HEK293 (cell line): Measurements from ENCODE around the gene EXOC7.
A peak's percentile ranks its signal among the peaks of the same experiment; 100 is the strongest.

ENCODE experiments used
- GFI1B ChIP-seq: fragments of 450-650 bp; formaldehyde crosslinking; IDR thresholded peaks from 2 replicates; pipeline ENCODE4 v1.5.1; 2016; ENCODE audit warnings: missing biosample characterization, missing genetic modification characterization
- KLF10 ChIP-seq: fragments of 450-650 bp; IDR thresholded peaks from 2 replicates; pipeline ENCODE4 v1.5.1; 2018; ENCODE audit warnings: missing biosample characterization, mild to moderate bottlenecking, missing genetic modification characterization
- PRDM4 ChIP-seq: fragments of 450-650 bp; formaldehyde crosslinking; IDR thresholded peaks from 2 replicates; pipeline ENCODE4 v1.5.1; 2017; ENCODE audit warnings: missing biosample characterization, missing genetic modification characterization
- SALL2 ChIP-seq: fragments of 450-650 bp; formaldehyde crosslinking; IDR thresholded peaks from 2 replicates; pipeline ENCODE4 v1.5.0; 2017; ENCODE audit warnings: missing biosample characterization, mild to moderate bottlenecking, missing genetic modification characterization, borderline replicate concordance
- SCRT2 ChIP-seq: fragments of 450-650 bp; formaldehyde crosslinking; IDR thresholded peaks from 2 replicates; pipeline ENCODE4 v1.5.1; 2016; ENCODE audit warnings: missing biosample characterization, missing genetic modification characterization
- ZBTB10 ChIP-seq: fragments of 450-650 bp; formaldehyde crosslinking; IDR thresholded peaks from 2 replicates; pipeline ENCODE4 v1.5.1; 2016; ENCODE audit warnings: missing biosample characterization, missing genetic modification characterization
- ZEB2 ChIP-seq: fragments of 450-650 bp; formaldehyde crosslinking; IDR thresholded peaks from 2 replicates; pipeline ENCODE4 v1.5.1; 2016; ENCODE audit warnings: missing biosample characterization, missing genetic modification characterization
- ZFHX2 ChIP-seq: fragments of 450-650 bp; formaldehyde crosslinking; conservative IDR thresholded peaks from 2 replicates; pipeline ENCODE4 v1.5.1; 2016; ENCODE audit warnings: missing biosample characterization, missing genetic modification characterization
- ZFP37 ChIP-seq: fragments of 450-650 bp; formaldehyde crosslinking; IDR thresholded peaks from 2 replicates; pipeline ENCODE4 v1.5.1; 2016; ENCODE audit warnings: missing biosample characterization, missing genetic modification characterization
- ZNF10 ChIP-seq: fragments of 450-650 bp; formaldehyde crosslinking; IDR thresholded peaks from 2 replicates; pipeline ENCODE4 v1.5.1; 2017; ENCODE audit warnings: missing biosample characterization, missing genetic modification characterization
- ZNF214 ChIP-seq: fragments of 450-650 bp; formaldehyde crosslinking; IDR thresholded peaks from 2 replicates; pipeline ENCODE4 v1.5.1; 2017; ENCODE audit warnings: missing biosample characterization, mild to moderate bottlenecking, missing genetic modification characterization, borderline replicate concordance
- ZNF23 ChIP-seq: fragments of 450-650 bp; formaldehyde crosslinking; IDR thresholded peaks from 2 replicates; pipeline ENCODE4 v1.5.1; 2016; ENCODE audit warnings: missing biosample characterization, missing genetic modification characterization, borderline replicate concordance
- ZNF24 ChIP-seq: fragments of 450-650 bp; formaldehyde crosslinking; IDR thresholded peaks from 2 replicates; pipeline ENCODE4 v1.5.1; 2016; ENCODE audit warnings: missing biosample characterization, missing genetic modification characterization
- ZNF354C ChIP-seq: fragments of 450-650 bp; formaldehyde crosslinking; IDR thresholded peaks from 2 replicates; pipeline ENCODE4 v1.5.1; 2016; ENCODE audit warnings: missing biosample characterization, missing genetic modification characterization, low read depth, borderline replicate concordance
- ZNF426 ChIP-seq: fragments of 450-650 bp; formaldehyde crosslinking; IDR thresholded peaks from 2 replicates; pipeline ENCODE4 v1.5.1; 2017; ENCODE audit warnings: missing biosample characterization, missing genetic modification characterization, mild to moderate bottlenecking, inconsistent platforms, moderate library complexity
- ZNF501 ChIP-seq: fragments of 450-650 bp; formaldehyde crosslinking; IDR thresholded peaks from 2 replicates; pipeline ENCODE4 v1.5.1; 2016; ENCODE audit warnings: missing biosample characterization, missing genetic modification characterization
- ZNF510 ChIP-seq: fragments of 450-650 bp; formaldehyde crosslinking; IDR thresholded peaks from 2 replicates; pipeline ENCODE4 v1.5.1; 2018; ENCODE audit warnings: mild to moderate bottlenecking, missing genetic modification characterization, missing biosample characterization; ENCODE audit not compliant: insufficient replicate concordance
- ZNF549 ChIP-seq: fragments of 450-650 bp; IDR thresholded peaks from 2 replicates; pipeline ENCODE4 v1.5.1; 2018; ENCODE audit warnings: missing biosample characterization, missing genetic modification characterization, mild to moderate bottlenecking, inconsistent platforms, moderate library complexity
- ZNF626 ChIP-seq: fragments of 450-650 bp; sonication (Bioruptor Pico); formaldehyde crosslinking; IDR thresholded peaks from 2 replicates; pipeline ENCODE4 v1.5.1; 2018; ENCODE audit warnings: missing biosample characterization, missing genetic modification characterization, inconsistent platforms
- ZNF660 ChIP-seq: fragments of 450-650 bp; IDR thresholded peaks from 2 replicates; pipeline ENCODE4 v1.5.1; 2018; ENCODE audit warnings: missing biosample characterization, mild to moderate bottlenecking, missing genetic modification characterization
- ZNF701 ChIP-seq: fragments of 450-650 bp; formaldehyde crosslinking; IDR thresholded peaks from 2 replicates; pipeline ENCODE4 v1.5.1; 2016; ENCODE audit warnings: missing biosample characterization, missing genetic modification characterization
- TF ChIP-seq, protein P1 (sequence below): fragments of 450-650 bp; formaldehyde crosslinking; IDR thresholded peaks from 2 replicates; pipeline ENCODE4 v1.5.1; 2016; ENCODE audit warnings: missing biosample characterization, missing genetic modification characterization
- TF ChIP-seq, protein P2 (sequence below): fragments of 450-650 bp; formaldehyde crosslinking; IDR thresholded peaks from 2 replicates; pipeline ENCODE4 v1.5.1; 2016; ENCODE audit warnings: missing biosample characterization, missing genetic modification characterization
- TF ChIP-seq, protein P3 (sequence below): fragments of 450-650 bp; formaldehyde crosslinking; conservative IDR thresholded peaks from 2 replicates; pipeline ENCODE4 v1.5.1; 2016; ENCODE audit warnings: low read depth, missing biosample characterization, missing genetic modification characterization

Gene EXOC7

DNA sequence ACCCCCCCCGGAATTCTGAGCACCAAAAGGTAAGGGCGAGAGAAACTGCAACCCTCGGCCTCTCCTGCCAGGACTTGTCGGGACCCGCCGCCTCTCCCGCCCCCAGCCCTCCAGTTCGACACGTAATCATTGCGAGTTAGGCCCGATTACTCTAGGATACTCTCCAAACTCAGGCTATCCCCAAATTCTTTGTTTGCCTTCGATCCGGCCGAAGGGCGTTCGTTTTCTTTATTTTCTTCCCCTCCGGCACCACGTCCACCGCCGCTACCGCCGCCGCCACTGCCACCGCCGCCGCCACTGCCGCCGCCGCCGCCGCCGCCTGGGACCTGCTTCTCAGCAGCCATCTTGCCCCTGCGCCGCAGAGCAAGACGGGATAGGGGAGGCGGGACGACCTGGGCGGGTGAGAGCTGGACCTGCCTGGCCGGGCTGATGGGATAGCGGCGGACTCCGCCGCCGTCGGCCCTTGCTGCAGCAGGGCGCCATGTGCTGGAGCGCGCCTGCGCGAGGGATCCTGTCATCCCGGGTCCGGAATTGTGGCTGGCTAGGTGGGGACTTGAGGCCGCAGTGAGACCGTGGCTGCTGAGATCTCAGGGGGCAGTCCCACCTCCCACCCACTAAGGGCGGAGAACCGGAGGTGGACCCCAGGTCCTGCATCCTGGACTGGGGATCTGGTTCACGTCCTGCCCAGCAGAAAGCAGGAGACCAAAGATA lies 31.3 kb downstream of the EXOC7 start, which contains the start of gene SRP68 (continued):
- TF ChIP-seq ZNF501 (tag by site-specific recombination): peak; percentile 34; the same call in 1 of the 2 replicates
- no peak for TF ChIP-seq ZNF354C (tag by site-specific recombination)
- peak; percentile 83 for TF ChIP-seq ZNF660
- TF ChIP-seq, protein P1, sequence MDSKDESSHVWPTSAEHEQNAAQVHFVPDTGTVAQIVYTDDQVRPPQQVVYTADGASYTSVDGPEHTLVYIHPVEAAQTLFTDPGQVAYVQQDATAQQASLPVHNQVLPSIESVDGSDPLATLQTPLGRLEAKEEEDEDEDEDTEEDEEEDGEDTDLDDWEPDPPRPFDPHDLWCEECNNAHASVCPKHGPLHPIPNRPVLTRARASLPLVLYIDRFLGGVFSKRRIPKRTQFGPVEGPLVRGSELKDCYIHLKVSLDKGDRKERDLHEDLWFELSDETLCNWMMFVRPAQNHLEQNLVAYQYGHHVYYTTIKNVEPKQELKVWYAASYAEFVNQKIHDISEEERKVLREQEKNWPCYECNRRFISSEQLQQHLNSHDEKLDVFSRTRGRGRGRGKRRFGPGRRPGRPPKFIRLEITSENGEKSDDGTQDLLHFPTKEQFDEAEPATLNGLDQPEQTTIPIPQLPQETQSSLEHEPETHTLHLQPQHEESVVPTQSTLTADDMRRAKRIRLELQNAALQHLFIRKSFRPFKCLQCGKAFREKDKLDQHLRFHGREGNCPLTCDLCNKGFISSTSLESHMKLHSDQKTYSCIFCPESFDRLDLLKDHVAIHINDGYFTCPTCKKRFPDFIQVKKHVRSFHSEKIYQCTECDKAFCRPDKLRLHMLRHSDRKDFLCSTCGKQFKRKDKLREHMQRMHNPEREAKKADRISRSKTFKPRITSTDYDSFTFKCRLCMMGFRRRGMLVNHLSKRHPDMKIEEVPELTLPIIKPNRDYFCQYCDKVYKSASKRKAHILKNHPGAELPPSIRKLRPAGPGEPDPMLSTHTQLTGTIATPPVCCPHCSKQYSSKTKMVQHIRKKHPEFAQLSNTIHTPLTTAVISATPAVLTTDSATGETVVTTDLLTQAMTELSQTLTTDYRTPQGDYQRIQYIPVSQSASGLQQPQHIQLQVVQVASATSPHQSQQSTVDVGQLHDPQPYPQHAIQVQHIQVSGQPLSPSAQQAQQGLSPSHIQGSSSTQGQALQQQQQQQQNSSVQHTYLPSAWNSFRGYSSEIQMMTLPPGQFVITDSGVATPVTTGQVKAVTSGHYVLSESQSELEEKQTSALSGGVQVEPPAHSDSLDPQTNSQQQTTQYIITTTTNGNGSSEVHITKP: peak; percentile 46; the same call in 1 of the 2 replicates
- TF ChIP-seq ZNF701 (tag by site-specific recombination): no peak
- no peak for TF ChIP-seq ZNF24
- no peak for TF ChIP-seq ZNF23 (tag by site-specific recombination)
- TF ChIP-seq, protein P2, sequence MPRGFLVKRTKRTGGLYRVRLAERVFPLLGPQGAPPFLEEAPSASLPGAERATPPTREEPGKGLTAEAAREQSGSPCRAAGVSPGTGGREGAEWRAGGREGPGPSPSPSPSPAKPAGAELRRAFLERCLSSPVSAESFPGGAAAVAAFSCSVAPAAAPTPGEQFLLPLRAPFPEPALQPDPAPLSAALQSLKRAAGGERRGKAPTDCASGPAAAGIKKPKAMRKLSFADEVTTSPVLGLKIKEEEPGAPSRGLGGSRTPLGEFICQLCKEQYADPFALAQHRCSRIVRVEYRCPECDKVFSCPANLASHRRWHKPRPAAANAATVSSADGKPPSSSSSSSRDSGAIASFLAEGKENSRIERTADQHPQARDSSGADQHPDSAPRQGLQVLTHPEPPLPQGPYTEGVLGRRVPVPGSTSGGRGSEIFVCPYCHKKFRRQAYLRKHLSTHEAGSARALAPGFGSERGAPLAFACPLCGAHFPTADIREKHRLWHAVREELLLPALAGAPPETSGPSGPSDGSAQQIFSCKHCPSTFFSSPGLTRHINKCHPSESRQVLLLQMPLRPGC (tag by site-specific recombination): 0 out of 2 replicates have a peak, but pooled peaks have one; percentile 30
- TF ChIP-seq, protein P3, sequence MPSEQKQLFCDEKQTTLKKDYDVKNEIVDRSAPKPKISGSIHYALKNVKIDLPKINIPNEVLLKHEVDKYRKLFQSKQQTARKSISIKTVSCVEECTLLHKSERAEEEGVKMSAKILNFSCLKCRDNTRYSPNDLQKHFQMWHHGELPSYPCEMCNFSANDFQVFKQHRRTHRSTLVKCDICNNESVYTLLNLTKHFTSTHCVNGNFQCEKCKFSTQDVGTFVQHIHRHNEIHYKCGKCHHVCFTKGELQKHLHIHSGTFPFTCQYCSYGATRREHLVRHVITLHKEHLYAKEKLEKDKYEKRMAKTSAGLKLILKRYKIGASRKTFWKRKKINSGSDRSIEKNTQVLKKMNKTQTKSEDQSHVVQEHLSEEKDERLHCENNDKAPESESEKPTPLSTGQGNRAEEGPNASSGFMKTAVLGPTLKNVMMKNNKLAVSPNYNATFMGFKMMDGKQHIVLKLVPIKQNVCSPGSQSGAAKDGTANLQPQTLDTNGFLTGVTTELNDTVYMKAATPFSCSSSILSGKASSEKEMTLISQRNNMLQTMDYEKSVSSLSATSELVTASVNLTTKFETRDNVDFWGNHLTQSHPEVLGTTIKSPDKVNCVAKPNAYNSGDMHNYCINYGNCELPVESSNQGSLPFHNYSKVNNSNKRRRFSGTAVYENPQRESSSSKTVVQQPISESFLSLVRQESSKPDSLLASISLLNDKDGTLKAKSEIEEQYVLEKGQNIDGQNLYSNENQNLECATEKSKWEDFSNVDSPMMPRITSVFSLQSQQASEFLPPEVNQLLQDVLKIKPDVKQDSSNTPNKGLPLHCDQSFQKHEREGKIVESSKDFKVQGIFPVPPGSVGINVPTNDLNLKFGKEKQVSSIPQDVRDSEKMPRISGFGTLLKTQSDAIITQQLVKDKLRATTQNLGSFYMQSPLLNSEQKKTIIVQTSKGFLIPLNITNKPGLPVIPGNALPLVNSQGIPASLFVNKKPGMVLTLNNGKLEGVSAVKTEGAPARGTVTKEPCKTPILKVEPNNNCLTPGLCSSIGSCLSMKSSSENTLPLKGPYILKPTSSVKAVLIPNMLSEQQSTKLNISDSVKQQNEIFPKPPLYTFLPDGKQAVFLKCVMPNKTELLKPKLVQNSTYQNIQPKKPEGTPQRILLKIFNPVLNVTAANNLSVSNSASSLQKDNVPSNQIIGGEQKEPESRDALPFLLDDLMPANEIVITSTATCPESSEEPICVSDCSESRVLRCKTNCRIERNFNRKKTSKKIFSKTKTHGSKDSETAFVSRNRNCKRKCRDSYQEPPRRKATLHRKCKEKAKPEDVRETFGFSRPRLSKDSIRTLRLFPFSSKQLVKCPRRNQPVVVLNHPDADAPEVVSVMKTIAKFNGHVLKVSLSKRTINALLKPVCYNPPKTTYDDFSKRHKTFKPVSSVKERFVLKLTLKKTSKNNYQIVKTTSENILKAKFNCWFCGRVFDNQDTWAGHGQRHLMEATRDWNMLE (tag by site-specific recombination): no peak
- no peak for TF ChIP-seq ZNF426
- TF ChIP-seq SCRT2 (tag by site-specific recombination): no peak
- TF ChIP-seq ZFHX2 (tag by site-specific recombination): peak; percentile 79
- no peak for TF ChIP-seq ZBTB10 (tag by site-specific recombination)
- no peak for TF ChIP-seq ZEB2 (tag by site-specific recombination)
- no peak for TF ChIP-seq ZNF10 (tag by site-specific recombination)
- TF ChIP-seq PRDM4 (tag by site-specific recombination): no peak
- no peak for TF ChIP-seq ZNF510
- TF ChIP-seq KLF10 (tag by site-specific recombination): peak; percentile 47; the same call in 1 of the 2 replicates
- no peak for TF ChIP-seq SALL2 (tag by site-specific recombination)
- no peak for TF ChIP-seq ZNF214
- no peak for TF ChIP-seq ZFP37
- TF ChIP-seq GFI1B: no peak
- TF ChIP-seq ZNF626 (tag by site-specific recombination): no peak
- TF ChIP-seq ZNF549 (tag by site-specific recombination): no peak
